ENCODE measurements around the gene SLC4A9.

GRCh38 chr5:140342287-140342686 is 17.7 kb upstream of the SLC4A9 start:
- TF ChIP-seq CTCF (IDR thresholded peaks at IDR 0.05) (no peak), POLR2A (IDR thresholded peaks at IDR 0.05) (no peak)

All from prostate gland (tissue), 2 donors.